Measurements from ENCODE around the gene MYL9. TPM values are rescaled to one million over a fixed set of nuclear protein-coding genes. Genes with fewer than 3 reads are reported as not detected.
A peak's percentile ranks its signal among the peaks of the same experiment; 100 is the strongest.

The MYL9 gene
- total and polyA plus RNA-seq, 2 experiments from 2014 or later = 29.7 to 100 TPM

DNA sequence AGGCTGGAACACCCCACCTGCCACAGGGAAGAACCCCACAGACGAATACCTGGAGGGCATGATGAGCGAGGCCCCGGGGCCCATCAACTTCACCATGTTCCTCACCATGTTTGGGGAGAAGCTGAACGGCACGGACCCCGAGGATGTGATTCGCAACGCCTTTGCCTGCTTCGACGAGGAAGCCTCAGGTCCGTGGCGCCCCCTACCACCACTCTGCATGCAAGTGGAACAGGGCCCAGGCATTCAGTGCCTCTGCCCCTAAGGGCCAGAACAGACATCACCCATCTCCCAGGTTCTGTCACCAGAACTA lies 6.6 kb downstream of the MYL9 start:
- Mint-ChIP-seq H3K4me1 (peaks cover 17% of the 10 kb centered on the region), H3K4me3 (no peak overlapping the region), H3K27ac (no peak overlapping the region), H3K36me3 (ENCODE audit: low read depth) (peaks cover 28% of the 10 kb centered on the region), H3K27me3 (ENCODE audit: insufficient read depth, low read depth, poor library complexity) (peaks cover 8% of the 10 kb centered on the region), H3K9me3 (no peaks in the 10 kb centered on the region)
- Histone ChIP-seq H3F3A (replicated peaks; ENCODE audit: low read depth) (peaks cover 15% of the 10 kb centered on the region; the same call in 1 of the 2 replicates), H2AFZ (no peak overlapping the region), H3K27ac (ENCODE audit: low read depth) (no peak overlapping the region), H4K20me1 (replicated peaks; ENCODE audit: insufficient read depth) (no peaks in the 10 kb centered on the region; the same call in none of the 2 replicates), H3K4me2 (no peak overlapping the region), H3K36me3 (ENCODE audit: insufficient read depth) (no peaks in the 10 kb centered on the region), H3K4me1 (ENCODE audit: insufficient read depth) (no peaks in the 10 kb centered on the region; the same call in 1 of the 2 replicates), H3K79me2 (replicated peaks; ENCODE audit: insufficient read depth) (peaks cover 11% of the 10 kb centered on the region), H3K9me2 (ENCODE audit: insufficient read depth) (no peaks in the 10 kb centered on the region), H3K27me3 (ENCODE audit: insufficient read depth) (no peaks in the 10 kb centered on the region), H3K4me3 (no peak overlapping the region)
- ATAC-seq (peak; percentile 70), DNase-seq (ENCODE audit: low spot score) (peak; percentile 88)
- TF ChIP-seq, protein P1, sequence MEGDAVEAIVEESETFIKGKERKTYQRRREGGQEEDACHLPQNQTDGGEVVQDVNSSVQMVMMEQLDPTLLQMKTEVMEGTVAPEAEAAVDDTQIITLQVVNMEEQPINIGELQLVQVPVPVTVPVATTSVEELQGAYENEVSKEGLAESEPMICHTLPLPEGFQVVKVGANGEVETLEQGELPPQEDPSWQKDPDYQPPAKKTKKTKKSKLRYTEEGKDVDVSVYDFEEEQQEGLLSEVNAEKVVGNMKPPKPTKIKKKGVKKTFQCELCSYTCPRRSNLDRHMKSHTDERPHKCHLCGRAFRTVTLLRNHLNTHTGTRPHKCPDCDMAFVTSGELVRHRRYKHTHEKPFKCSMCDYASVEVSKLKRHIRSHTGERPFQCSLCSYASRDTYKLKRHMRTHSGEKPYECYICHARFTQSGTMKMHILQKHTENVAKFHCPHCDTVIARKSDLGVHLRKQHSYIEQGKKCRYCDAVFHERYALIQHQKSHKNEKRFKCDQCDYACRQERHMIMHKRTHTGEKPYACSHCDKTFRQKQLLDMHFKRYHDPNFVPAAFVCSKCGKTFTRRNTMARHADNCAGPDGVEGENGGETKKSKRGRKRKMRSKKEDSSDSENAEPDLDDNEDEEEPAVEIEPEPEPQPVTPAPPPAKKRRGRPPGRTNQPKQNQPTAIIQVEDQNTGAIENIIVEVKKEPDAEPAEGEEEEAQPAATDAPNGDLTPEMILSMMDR (conservative IDR thresholded peaks at IDR 0.05; ENCODE audit: low read depth in 2 of 2) = peak; percentile 61 to 82
- no peak for TF ChIP-seq CREB1 (CRISPR knock-in tag; IDR thresholded peaks at IDR 0.05; ENCODE audit: low read depth)

DNA sequence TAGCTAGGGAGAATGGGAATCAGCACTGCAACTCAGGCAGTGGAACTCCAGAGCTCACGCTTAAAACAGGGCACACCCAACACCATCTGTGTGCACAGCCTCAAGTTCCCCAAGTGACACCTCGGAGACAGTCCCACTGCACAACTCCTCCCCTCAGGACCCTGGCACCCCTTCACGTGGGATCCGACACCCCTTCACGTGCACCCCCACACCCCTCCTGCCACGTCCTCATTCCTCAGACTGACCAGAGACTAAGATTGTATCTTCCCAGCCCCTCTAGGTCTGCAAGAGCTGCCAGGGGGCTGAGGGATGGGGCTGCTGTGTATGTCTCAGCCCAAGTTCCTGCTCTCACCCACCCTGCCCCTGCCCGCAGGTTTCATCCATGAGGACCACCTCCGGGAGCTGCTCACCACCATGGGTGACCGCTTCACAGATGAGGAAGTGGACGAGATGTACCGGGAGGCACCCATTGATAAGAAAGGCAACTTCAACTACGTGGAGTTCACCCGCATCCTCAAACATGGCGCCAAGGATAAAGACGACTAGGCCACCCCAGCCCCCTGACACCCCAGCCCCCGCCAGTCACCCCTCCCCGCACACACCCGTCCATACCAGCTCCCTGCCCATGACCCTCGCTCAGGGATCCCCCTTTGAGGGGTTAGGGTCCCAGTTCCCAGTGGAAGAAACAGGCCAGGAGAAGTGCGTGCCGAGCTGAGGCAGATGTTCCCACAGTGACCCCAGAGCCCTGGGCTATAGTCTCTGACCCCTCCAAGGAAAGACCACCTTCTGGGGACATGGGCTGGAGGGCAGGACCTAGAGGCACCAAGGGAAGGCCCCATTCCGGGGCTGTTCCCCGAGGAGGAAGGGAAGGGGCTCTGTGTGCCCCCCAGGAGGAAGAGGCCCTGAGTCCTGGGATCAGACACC lies 7.6 kb downstream of the MYL9 start:
- no peak for ATAC-seq
- no peaks in the 10 kb centered on the region for H3K9me3 Mint-ChIP-seq

More for the DNA sequence above, 7.6 kb downstream of the MYL9 start:
- no peak overlapping the region for H3K4me2 ChIP-seq
- H2AFZ ChIP-seq = no peak overlapping the region
- peaks cover 27% of the 10 kb centered on the region for H3K36me3 Mint-ChIP-seq (ENCODE audit: low read depth)
- no peak for DNase-seq (ENCODE audit: low spot score)
- H3K9me2 ChIP-seq (ENCODE audit: insufficient read depth) = no peaks in the 10 kb centered on the region
- no peak overlapping the region for H3K27ac Mint-ChIP-seq
- peaks cover 5% of the 10 kb centered on the region for H3K27me3 Mint-ChIP-seq (ENCODE audit: insufficient read depth, low read depth, poor library complexity)
- no peak overlapping the region for H3K27ac ChIP-seq (ENCODE audit: low read depth)
- no peak overlapping the region for H3K4me3 ChIP-seq
- no peaks in the 10 kb centered on the region for H3K27me3 ChIP-seq (ENCODE audit: insufficient read depth)
- H3K36me3 ChIP-seq (ENCODE audit: insufficient read depth) = no peaks in the 10 kb centered on the region
- no peaks in the 10 kb centered on the region for H3K4me1 ChIP-seq (ENCODE audit: insufficient read depth)
- H3F3A ChIP-seq (replicated peaks; ENCODE audit: low read depth) = peaks cover 15% of the 10 kb centered on the region; the same call in 1 of the 2 replicates
- H3K4me3 Mint-ChIP-seq = no peak overlapping the region
- peaks cover 3% of the 10 kb centered on the region; the same call in 1 of the 2 replicates for H3K79me2 ChIP-seq (replicated peaks; ENCODE audit: insufficient read depth)
- peaks cover 8% of the 10 kb centered on the region for H3K4me1 Mint-ChIP-seq
- no peaks in the 10 kb centered on the region; the same call in 1 of the 2 replicates for H4K20me1 ChIP-seq (replicated peaks; ENCODE audit: insufficient read depth)
- TF ChIP-seq, protein P2, sequence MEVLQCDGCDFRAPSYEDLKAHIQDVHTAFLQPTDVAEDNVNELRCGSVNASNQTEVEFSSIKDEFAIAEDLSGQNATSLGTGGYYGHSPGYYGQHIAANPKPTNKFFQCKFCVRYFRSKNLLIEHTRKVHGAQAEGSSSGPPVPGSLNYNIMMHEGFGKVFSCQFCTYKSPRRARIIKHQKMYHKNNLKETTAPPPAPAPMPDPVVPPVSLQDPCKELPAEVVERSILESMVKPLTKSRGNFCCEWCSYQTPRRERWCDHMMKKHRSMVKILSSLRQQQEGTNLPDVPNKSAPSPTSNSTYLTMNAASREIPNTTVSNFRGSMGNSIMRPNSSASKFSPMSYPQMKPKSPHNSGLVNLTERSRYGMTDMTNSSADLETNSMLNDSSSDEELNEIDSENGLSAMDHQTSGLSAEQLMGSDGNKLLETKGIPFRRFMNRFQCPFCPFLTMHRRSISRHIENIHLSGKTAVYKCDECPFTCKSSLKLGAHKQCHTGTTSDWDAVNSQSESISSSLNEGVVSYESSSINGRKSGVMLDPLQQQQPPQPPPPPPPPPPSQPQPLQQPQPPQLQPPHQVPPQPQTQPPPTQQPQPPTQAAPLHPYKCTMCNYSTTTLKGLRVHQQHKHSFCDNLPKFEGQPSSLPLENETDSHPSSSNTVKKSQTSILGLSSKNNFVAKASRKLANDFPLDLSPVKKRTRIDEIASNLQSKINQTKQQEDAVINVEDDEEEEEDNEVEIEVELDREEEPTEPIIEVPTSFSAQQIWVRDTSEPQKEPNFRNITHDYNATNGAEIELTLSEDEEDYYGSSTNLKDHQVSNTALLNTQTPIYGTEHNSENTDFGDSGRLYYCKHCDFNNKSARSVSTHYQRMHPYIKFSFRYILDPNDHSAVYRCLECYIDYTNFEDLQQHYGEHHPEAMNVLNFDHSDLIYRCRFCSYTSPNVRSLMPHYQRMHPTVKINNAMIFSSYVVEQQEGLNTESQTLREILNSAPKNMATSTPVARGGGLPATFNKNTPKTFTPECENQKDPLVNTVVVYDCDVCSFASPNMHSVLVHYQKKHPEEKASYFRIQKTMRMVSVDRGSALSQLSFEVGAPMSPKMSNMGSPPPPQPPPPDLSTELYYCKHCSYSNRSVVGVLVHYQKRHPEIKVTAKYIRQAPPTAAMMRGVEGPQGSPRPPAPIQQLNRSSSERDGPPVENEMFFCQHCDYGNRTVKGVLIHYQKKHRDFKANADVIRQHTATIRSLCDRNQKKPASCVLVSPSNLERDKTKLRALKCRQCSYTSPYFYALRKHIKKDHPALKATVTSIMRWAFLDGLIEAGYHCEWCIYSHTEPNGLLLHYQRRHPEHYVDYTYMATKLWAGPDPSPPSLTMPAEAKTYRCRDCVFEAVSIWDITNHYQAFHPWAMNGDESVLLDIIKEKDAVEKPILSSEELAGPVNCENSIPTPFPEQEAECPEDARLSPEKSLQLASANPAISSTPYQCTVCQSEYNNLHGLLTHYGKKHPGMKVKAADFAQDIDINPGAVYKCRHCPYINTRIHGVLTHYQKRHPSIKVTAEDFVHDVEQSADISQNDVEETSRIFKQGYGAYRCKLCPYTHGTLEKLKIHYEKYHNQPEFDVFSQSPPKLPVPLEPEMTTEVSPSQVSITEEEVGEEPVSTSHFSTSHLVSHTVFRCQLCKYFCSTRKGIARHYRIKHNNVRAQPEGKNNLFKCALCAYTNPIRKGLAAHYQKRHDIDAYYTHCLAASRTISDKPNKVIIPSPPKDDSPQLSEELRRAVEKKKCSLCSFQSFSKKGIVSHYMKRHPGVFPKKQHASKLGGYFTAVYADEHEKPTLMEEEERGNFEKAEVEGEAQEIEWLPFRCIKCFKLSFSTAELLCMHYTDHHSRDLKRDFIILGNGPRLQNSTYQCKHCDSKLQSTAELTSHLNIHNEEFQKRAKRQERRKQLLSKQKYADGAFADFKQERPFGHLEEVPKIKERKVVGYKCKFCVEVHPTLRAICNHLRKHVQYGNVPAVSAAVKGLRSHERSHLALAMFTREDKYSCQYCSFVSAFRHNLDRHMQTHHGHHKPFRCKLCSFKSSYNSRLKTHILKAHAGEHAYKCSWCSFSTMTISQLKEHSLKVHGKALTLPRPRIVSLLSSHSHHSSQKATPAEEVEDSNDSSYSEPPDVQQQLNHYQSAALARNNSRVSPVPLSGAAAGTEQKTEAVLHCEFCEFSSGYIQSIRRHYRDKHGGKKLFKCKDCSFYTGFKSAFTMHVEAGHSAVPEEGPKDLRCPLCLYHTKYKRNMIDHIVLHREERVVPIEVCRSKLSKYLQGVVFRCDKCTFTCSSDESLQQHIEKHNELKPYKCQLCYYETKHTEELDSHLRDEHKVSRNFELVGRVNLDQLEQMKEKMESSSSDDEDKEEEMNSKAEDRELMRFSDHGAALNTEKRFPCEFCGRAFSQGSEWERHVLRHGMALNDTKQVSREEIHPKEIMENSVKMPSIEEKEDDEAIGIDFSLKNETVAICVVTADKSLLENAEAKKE (CRISPR knock-in tag; IDR thresholded peaks at IDR 0.05) = no peak
- TF ChIP-seq CREB1 (CRISPR knock-in tag; IDR thresholded peaks at IDR 0.05; ENCODE audit: low read depth) = no peak
- TF ChIP-seq, protein P1 (conservative IDR thresholded peaks at IDR 0.05; ENCODE audit: low read depth in 2 of 2) = no peak
- TF ChIP-seq STAT1 (IDR thresholded peaks at IDR 0.05; ENCODE audit: unreplicated experiment) = no peak

Data from GM23338 (cell line).